Cortex of kidney (tissue), 1 donor: ENCODE measurements around the gene ATG14.
"Not testable (repeated sequence)": the region's sequence is repeated elsewhere in the genome, so short reads cannot be mapped to it uniquely, and the experiment has no call there.

Source experiments
- DNase-seq: peaks from one replicate; lab custom pipeline; 2025; lab: John Stamatoyannopoulos, UW

ATG14 gene

DNA sequence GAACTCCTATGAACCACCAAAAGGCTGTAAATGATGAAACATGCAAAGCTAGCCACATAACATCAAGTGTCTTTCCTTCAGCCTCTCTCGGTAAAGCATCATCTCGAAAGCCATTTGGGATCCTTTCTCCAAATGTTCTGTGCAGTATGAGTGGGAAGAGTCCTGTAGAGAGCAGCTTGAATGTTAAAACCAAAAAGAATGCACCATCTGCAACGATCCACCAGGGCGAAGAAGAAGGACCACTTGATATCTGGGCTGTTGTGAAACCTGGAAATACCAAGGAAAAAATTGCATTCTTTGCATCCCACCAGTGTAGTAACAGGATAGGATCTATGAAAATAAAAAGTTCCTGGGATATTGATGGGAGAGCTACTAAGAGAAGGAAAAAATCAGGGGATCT lies 61.2 kb downstream of the ATG14 start:
- DNase-seq: no peak

DNA sequence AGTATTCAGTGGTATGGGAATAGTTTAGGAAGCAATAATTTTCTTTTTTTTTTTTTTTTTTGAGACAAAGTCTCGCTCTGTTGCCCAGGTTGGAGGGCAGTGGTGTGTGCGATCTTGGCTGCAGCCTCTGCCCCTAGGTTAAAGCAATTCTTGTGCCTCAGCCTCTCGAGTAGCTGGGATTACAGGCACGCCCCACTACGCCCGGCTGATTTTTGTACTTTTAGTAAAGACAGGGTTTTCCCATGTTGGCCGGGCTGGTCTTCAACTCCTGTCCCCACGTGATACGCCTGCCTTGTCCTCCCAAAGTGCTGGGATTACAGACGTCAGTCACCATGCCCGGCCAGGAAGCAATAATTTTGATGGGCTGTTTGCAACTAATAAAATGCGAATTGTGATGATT lies 62.1 kb downstream of the ATG14 start:
- no peak for DNase-seq

GRCh38 chr14:55348766-55349453 lies 62.7 kb downstream of the ATG14 start:
- no peak for DNase-seq

GRCh38 chr14:55347748-55348147 lies 63.9 kb downstream of the ATG14 start:
- DNase-seq: no peak

- DNase-seq: no peak
These were observed 64.6 kb downstream of the ATG14 start for GRCh38 chr14:55347040-55347439.

DNA sequence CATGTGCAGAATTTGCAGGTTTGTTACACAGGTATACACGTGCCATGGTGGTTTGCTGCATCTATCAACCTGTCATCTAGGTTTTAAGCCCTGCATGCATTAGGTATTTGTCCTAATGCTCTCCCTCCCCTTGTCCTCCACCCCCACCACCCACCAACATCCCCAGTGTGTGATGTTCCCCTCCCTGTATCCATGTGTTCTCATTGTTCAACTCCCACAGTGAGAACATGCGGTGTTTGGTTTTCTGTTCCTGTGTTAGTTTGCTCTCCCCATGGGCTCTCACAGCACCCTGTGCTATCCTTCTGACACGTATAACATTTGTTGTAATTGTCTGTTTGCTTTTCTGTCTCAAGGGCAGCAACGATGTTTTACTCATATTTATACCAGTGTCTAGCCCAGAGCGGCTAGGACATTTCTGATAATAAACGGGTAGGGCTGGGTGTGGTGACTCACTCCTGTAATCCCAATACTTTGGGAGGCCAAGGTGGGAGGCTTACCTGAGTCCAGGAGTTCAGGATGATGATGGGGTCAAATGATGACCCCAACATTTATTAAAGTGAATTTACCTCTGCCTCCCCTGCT lies 67.0 kb downstream of the ATG14 start:
- DNase-seq: not testable (repeated sequence)

DNA sequence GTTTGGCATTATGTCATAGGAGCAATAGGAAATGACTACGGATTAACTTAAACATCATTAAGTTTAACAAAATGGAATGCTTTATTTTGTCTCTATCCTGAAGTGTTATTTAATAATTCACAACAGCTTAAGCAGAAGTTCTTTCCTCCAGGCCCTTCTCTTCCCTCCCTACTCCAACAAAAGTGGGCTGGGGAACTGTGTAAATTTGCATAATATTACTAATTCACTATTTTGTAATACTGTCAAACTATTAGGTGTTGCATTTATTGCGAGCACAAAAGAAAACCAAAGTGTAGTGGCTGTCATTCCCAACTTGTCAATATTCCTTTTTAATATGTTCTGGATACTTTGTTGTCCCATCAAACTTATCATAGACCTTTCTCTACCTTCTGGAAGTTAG lies 69.8 kb downstream of the ATG14 start:
- DNase-seq: no peak

DNA sequence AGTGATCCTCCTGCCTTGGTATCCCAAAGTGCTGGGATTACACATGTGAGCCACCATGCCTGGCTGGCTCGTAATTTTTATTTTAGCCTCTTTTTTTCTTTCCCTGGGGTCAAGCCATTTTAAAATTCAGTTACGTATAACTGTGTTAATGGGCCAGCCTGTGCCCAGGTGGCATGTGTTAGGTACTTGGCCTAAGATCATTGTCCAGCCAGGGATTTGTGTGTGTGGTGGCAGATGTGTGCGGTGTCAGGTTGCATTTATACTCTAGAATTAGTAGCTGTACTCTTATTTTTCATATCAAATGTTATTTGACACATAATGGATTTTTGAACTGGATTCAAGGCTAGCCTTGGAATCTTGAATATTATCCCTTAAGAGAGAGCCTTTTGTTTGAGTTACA lies 71.1 kb downstream of the ATG14 start:
- no peak for DNase-seq

DNA sequence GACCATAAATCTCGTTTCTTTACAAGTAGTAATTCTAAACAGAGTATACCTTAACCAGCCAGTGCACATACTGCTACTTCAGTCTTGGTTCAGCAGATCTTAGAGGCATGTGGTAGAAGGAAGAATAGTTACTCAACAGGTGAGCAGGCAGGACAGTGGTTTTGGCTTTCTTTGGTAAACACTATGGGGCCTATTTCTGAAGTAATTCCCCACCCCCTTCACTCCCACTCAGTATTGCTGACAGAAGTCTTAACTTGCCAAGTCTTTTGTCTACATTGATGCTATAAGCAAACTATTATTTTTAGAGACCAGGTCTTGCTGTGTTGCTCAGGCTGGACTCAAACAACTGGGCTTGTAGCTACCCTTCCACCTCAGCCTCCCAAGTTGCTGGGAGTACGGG lies 71.9 kb downstream of the ATG14 start:
- no peak for DNase-seq

DNA sequence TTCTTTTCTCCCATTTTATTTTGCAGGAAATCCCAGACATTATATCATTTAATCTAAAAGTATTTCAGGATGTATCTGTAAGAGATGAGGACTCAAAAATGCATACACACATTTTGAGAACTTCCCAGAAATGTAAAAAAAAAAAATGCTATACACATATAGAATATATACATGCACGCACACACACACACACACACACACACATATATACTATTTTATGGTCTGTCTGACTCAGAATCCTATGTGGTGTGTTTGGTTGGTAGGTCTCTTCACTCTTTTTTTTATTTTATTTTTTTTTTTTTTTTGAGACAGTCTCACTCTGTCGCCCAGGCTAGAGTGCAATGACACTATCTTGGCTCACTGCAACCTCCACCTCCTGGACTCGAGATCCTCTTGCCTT lies 74.9 kb downstream of the ATG14 start:
- DNase-seq: no peak

GRCh38 chr14:55336162-55336561 lies 75.5 kb downstream of the ATG14 start:
- no peak for DNase-seq

DNA sequence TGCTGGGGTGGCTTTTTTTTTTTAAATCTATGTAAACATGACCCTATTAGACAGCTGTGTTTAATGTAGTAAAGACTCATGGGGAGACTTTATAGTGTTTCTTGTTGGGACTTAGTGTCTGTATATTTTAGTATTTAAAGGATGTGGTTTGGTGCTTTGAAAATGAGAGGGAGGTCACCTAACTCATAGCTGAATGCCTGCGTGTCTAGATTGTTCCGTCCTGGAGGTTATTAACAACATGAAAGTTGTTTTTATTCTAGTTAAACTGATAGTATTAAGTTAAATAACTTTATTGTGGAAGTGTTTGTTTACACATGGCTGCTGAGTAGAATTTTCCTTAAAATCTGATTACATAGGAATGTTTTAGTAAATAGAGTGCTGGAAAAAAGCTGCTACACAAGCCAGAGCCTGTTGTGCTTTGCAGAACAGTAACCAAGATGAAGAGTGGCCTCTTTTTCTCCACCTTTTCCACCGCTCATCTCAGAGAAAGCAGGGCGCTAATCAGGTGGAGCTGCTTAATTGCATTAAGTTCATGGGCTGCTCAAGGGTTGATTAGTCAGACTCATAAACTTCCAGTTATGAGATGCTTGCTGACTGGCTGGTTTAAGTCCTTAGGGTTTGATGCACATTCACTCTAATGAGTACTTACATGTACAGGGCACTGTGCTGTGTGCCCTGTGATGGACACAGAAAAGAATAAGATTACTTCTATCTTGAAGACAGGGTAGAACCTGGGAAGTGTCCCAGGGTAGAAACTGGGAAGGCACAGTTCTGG lies 77.7 kb downstream of the ATG14 start:
- no peak for DNase-seq

DNA sequence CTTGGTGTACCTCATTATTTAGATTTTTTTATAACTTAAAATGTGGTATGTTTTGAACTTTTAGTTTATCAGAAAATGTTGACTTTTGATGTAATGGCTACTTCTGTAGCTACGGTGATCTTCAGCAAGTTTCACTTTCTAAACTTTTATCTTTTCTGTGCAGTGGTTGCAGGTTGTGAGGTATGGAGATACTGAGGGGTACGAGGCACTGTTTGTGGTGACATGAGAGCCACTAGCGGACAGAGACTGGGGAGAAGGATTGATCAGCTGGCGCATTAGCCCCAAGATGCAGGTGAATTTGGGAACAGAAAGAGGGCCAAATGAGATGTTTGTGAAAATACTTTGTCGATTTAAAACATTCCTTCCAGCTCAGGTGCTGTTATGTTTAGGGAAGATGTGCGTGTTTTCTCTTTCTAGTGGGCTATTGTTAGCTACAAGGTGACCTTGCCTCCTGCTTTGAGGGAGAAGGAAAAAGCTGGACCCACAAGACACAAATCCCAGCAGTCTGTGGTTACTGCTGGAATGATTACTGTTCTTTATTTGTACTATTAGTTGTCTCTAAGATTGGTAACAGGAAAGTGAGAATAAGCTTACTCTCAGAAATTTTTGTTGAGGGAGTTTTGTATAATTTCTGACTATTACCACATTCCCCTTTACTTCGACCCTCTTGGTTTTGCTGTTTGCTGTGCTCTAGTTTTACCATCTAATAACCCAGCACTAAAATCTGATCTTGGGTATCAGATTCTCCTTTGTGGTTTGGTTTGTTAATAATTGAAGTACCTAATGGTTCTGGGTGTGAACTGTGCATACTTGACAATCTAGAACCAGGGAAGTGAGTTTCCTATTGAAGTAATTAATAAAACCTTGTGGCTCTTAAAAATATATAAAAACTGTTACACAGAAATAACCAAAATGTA lies 78.7 kb downstream of the ATG14 start:
- no peak for DNase-seq

GRCh38 chr14:55329999-55330710 lies 81.5 kb downstream of the ATG14 start:
- no peak for DNase-seq

- no peak for DNase-seq
These were observed 83.3 kb downstream of the ATG14 start for GRCh38 chr14:55328317-55328716.

DNA sequence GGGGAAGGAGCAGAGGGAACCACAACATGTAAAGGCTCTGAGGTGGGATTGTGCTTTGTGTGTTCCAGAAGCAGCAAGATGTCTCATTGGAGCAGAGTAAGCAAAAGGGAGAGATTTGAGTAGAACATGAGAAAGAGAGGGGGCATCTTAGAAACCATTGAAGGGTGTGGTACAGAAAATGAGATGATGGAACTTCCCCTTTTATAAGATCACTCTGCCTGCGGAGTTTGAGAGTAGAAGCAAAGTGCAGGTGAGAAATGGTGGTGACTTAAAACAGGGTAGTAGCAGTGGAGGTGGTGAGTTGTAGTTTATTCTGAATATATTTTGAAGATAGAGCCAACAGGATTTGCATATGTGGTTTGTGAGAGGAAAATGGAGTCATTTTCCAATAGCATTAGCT lies 84.5 kb downstream of the ATG14 start:
- no peak for DNase-seq

GRCh38 chr14:55324812-55325211 lies 86.8 kb downstream of the ATG14 start:
- DNase-seq: no peak

DNA sequence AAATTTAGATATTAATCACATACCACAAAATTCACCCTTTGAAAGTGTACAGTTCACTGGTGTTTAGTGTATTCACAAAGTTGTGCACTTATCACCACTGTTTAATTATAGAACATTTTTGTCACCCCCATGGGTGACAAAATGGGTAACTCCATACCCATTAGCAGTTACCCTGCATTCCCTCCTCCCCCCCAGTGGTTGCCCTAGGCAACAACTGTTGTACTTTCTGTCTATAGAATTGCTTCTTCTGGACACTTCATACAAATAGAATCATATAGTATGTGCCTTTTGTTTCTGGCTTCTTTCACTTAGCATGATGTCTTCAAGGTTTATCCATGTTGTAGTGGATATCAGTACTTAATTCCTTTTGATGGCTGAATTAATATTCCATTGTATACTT lies 87.7 kb downstream of the ATG14 start:
- DNase-seq: no peak

DNA sequence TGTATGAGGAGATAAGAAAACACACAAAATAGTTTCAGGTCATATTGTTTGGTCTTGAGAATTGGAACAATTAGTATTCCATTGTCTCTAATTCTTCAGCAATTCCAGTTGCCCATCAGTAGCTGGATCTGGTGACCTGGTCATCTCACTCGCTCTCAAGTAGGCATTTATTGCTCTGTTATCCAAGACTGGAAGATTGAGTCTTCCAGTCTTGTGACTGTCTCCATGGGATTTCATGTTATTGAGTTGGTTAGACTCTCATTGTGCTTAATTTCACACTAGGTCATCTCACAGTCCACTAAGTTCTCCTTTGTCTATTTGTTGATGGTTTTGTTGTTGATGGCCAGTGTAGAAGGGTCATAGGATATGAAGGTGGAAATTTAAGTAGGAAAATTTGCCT lies 92.9 kb downstream of the ATG14 start:
- DNase-seq: no peak

DNA sequence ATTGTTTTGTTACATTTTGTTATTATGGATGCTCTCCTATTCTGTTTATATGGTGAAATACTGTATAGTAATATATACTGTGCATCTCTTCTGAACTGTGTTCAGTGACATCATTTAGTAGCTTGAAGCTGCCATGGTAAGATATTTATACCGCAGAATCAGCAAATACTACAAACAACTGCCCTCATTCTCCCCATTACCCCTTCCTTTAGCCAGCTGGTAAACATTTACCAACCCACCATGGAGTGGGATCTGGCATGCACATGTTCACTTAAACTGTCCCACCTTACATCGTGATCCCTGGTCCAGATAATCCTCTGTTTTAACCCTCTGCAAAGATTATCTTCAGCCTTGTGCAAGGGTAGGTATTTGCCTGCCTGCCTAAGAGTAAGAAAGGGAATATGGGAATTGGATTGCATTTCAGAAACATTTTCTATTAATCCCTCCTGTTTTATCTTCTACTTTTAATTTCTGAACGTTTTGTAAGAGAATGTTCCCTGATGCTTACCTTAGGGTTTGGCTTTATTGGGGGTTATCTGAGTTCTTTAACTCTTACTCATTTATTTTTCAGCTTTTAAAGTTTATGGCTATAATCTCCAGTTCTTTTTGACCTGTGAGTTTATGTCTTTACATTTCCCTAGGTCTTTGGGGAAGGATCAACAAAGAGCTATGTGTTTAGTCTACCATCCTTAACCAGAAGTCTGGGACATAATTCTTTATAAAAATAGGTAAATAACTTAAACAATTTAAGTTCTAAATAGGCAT lies 93.9 kb downstream of the ATG14 start:
- DNase-seq: no peak

DNA sequence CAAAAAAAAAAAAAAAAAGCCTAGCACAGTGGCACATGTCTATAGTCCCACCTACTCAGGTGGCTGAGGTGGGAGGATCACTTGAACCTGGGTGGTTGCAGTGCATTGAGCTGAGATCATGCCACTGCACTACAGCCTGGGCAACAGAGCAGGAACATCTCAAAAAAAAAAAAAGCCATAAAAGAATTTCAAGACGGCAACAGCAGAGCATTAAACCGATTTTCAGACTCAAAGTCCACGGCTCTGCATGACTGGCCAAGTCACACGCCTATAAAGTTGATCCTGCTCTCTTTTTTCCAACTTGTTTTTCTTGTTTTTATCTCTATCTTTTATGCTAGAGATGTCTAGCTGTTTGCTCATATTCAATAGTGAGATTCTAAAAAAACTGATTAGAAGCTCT lies 95.1 kb downstream of the ATG14 start:
- no peak for DNase-seq
